UCSD-AML1 (cell line): Measurements from ENCODE around the gene TENT5C.

Source experiments
- DNase-seq: peaks from one replicate; lab custom pipeline; 2025; ENCODE audit not compliant: unreplicated experiment; lab: John Stamatoyannopoulos, UW

Gene TENT5C

GRCh38 chr1:117633068-117633345 lies 27.2 kb downstream of the TENT5C start:
- no peak for DNase-seq

- DNase-seq: no peak
Observed at GRCh38 chr1:117633423-117633822, 27.6 kb downstream of the TENT5C start.

- DNase-seq: no peak
Observed at GRCh38 chr1:117633936-117634335, 28.1 kb downstream of the TENT5C start.

GRCh38 chr1:117634631-117635030 lies 28.8 kb downstream of the TENT5C start:
- no peak for DNase-seq

- DNase-seq: no peak
Observed at GRCh38 chr1:117635805-117636204, 30.0 kb downstream of the TENT5C start.

GRCh38 chr1:117636637-117637425 lies 31.0 kb downstream of the TENT5C start:
- DNase-seq: no peak

GRCh38 chr1:117638141-117638540 lies 32.3 kb downstream of the TENT5C start:
- no peak for DNase-seq

GRCh38 chr1:117638759-117639158 lies 32.9 kb downstream of the TENT5C start:
- DNase-seq: no peak

- DNase-seq: no peak
Observed at GRCh38 chr1:117639741-117640140, 33.9 kb downstream of the TENT5C start.

- no peak for DNase-seq
Observed at GRCh38 chr1:117641536-117641935, 35.7 kb downstream of the TENT5C start.

- DNase-seq: no peak
Observed at GRCh38 chr1:117642963-117643362, 37.1 kb downstream of the TENT5C start.

GRCh38 chr1:117643601-117644000 lies 37.8 kb downstream of the TENT5C start:
- no peak for DNase-seq

- DNase-seq: no peak
Observed at GRCh38 chr1:117644696-117645311, 39.0 kb downstream of the TENT5C start.

GRCh38 chr1:117645343-117645742 lies 39.5 kb downstream of the TENT5C start:
- DNase-seq: no peak

GRCh38 chr1:117646007-117646811 lies 40.4 kb downstream of the TENT5C start:
- no peak for DNase-seq

- no peak for DNase-seq
Observed at GRCh38 chr1:117646956-117647355, 41.1 kb downstream of the TENT5C start.

- no peak for DNase-seq
Observed at GRCh38 chr1:117648015-117648414, 42.2 kb downstream of the TENT5C start.

- DNase-seq: no peak
Observed at GRCh38 chr1:117650840-117651568, 45.2 kb downstream of the TENT5C start.

- no peak for DNase-seq
Observed at GRCh38 chr1:117651616-117652015, 45.8 kb downstream of the TENT5C start.

- no peak for DNase-seq
Observed at GRCh38 chr1:117652421-117652820, 46.6 kb downstream of the TENT5C start.

GRCh38 chr1:117653195-117653594 lies 47.3 kb downstream of the TENT5C start:
- no peak for DNase-seq
